ENCODE data around the gene MFSD6.
A peak's percentile ranks its signal among the peaks of the same experiment; 100 is the strongest.
"Not testable (repeated sequence)": the region's sequence is repeated elsewhere in the genome, so short reads cannot be mapped to it uniquely, and the experiment has no call there.

Gene MFSD6

GRCh38 chr2:190407662-190408537 is at the start of gene MFSD6:
MFSD6 (plus strand) TSS chr2:190408355; CDS start chr2:190436030, 27,675 bp downstream.
- no peak for DNase-seq (ENCODE audit: low read depth, low spot score)

- DNase-seq (ENCODE audit: low read depth, low spot score), result not testable (repeated sequence)
Observed at GRCh38 chr2:190358655-190359448, 49.3 kb upstream of the MFSD6 start.

GRCh38 chr2:190360561-190360960 is 47.6 kb upstream of the MFSD6 start:
- DNase-seq (ENCODE audit: low read depth, low spot score), result no peak

- DNase-seq (ENCODE audit: low read depth, low spot score), result no peak
Observed at GRCh38 chr2:190360965-190361364, 47.2 kb upstream of the MFSD6 start.

- no peak for DNase-seq (ENCODE audit: low read depth, low spot score)
Observed at GRCh38 chr2:190361572-190361971, 46.6 kb upstream of the MFSD6 start.

GRCh38 chr2:190362894-190363293 is 45.3 kb upstream of the MFSD6 start:
- no peak for DNase-seq (ENCODE audit: low read depth, low spot score)

GRCh38 chr2:190365499-190366204 is 42.5 kb upstream of the MFSD6 start:
- DNase-seq (ENCODE audit: low read depth, low spot score), result no peak

- DNase-seq (ENCODE audit: low read depth, low spot score), result no peak
Observed at GRCh38 chr2:190366248-190366753, 41.9 kb upstream of the MFSD6 start.

- no peak for DNase-seq (ENCODE audit: low read depth, low spot score)
Observed at GRCh38 chr2:190367091-190367490, 41.1 kb upstream of the MFSD6 start.

GRCh38 chr2:190369635-190370034 is 38.5 kb upstream of the MFSD6 start:
- DNase-seq (ENCODE audit: low read depth, low spot score), result no peak

- no peak for DNase-seq (ENCODE audit: low read depth, low spot score)
Observed at GRCh38 chr2:190376083-190376482, 32.1 kb upstream of the MFSD6 start.

GRCh38 chr2:190376591-190377245 is 31.4 kb upstream of the MFSD6 start:
- no peak for DNase-seq (ENCODE audit: low read depth, low spot score)

GRCh38 chr2:190378880-190379237 is 29.3 kb upstream of the MFSD6 start:
- DNase-seq (ENCODE audit: low read depth, low spot score), result no peak

GRCh38 chr2:190379249-190379964 is 28.7 kb upstream of the MFSD6 start:
- DNase-seq (ENCODE audit: low read depth, low spot score), result no peak

GRCh38 chr2:190380962-190381412 is 27.2 kb upstream of the MFSD6 start:
- DNase-seq (ENCODE audit: low read depth, low spot score), result no peak

GRCh38 chr2:190382851-190383250 is 25.3 kb upstream of the MFSD6 start:
- DNase-seq (ENCODE audit: low read depth, low spot score), result peak; percentile 12

GRCh38 chr2:190387422-190387821 is 20.7 kb upstream of the MFSD6 start:
- no peak for DNase-seq (ENCODE audit: low read depth, low spot score)

- DNase-seq (ENCODE audit: low read depth, low spot score), result no peak
Observed at GRCh38 chr2:190396271-190396670, 11.9 kb upstream of the MFSD6 start.

- no peak for DNase-seq (ENCODE audit: low read depth, low spot score)
Observed at GRCh38 chr2:190402986-190403603, 5.1 kb upstream of the MFSD6 start.

GRCh38 chr2:190404487-190404886 is 3.7 kb upstream of the MFSD6 start:
- DNase-seq (ENCODE audit: low read depth, low spot score), result no peak
